Osteoblast (primary cell): ENCODE data around the gene PAQR4. TPM values are rescaled to one million over a fixed set of nuclear protein-coding genes. Genes with fewer than 3 reads are reported as not detected.

Experiments used
- DNase-seq: peaks from one replicate; pipeline ENCODE4 v3.0.0; 2011; ENCODE audit warnings: low spot score, mixed read lengths; ENCODE audit not compliant: insufficient read length; ENCODE audit errors: missing footprints
- H2AFZ ChIP-seq: 2 replicates; pipeline ENCODE4 v1.6.0; 2011; ENCODE audit warnings: mild to moderate bottlenecking, low read length
- H3K27ac ChIP-seq: 2 replicates; pipeline ENCODE4 v1.5.1; 2011; ENCODE audit warnings: mild to moderate bottlenecking, low read depth, low read length, moderate library complexity
- H3K27me3 ChIP-seq: 2 replicates; pipeline ENCODE4 v1.6.0; 2012; ENCODE audit warnings: mild to moderate bottlenecking, control low read depth, inconsistent platforms, low read length, moderate library complexity; ENCODE audit not compliant: insufficient read depth
- H3K36me3 ChIP-seq: 2 replicates; pipeline ENCODE4 v1.5.1; 2011; ENCODE audit warnings: mild to moderate bottlenecking, low read length, control low read depth, moderate library complexity; ENCODE audit not compliant: insufficient read depth
- H3K4me1 ChIP-seq: 2 replicates; pipeline ENCODE4 v1.5.1; 2011; ENCODE audit warnings: mild to moderate bottlenecking, low read length, control low read depth, moderate library complexity; ENCODE audit not compliant: insufficient read depth
- H3K4me2 ChIP-seq: 2 replicates; pipeline ENCODE4 v1.6.0; 2011; ENCODE audit warnings: mild to moderate bottlenecking, low read length; ENCODE audit not compliant: insufficient read depth
- H3K4me3 ChIP-seq: fragments of 200-600 bp; sonication (generic); 3 replicates; pipeline ENCODE4 v1.5.1; 2012; ENCODE audit warnings: mild to moderate bottlenecking, low read length, inconsistent platforms; ENCODE audit not compliant: insufficient read depth
- H3K79me2 ChIP-seq: 2 replicates; pipeline ENCODE4 v1.6.0; 2012; ENCODE audit warnings: mild to moderate bottlenecking, low read length, control low read depth, inconsistent platforms; ENCODE audit not compliant: insufficient read depth
- H3K9me3 ChIP-seq: 2 replicates; pipeline ENCODE4 v1.5.1; 2011; ENCODE audit warnings: low read depth, low read length, control low read depth
- H4K20me1 ChIP-seq: 2 replicates; pipeline ENCODE4 v1.6.0; 2012; ENCODE audit warnings: mild to moderate bottlenecking, low read length, control low read depth; ENCODE audit not compliant: insufficient read depth
- CTCF ChIP-seq: IDR thresholded peaks from 2 replicates; pipeline ENCODE4 v1.5.1; 2011; ENCODE audit warnings: mild to moderate bottlenecking, low read depth, low read length, moderate library complexity; ENCODE audit errors: extremely low read depth
- total RNA-seq: library from RNA; depleted of rRNA; stranded (reverse); fragments of >200 nt; gene quantifications from 2 replicates; pipeline ENCODE4 v1.2.3, GENCODE V29; 2012

Gene PAQR4
- total RNA-seq, 1 donor, result 1.8 TPM

GRCh38 chr16:2992383-2993081, 23.4 kb downstream of the PAQR4 start:
- Histone ChIP-seq H3K79me2 (no peaks in the 10 kb centered on the region), H2AFZ (no peak overlapping the region), H3K27me3 (peaks cover 18% of the 10 kb centered on the region), H3K9me3 (no peaks in the 10 kb centered on the region), H3K4me3 (no peak overlapping the region), H3K36me3 (no peaks in the 10 kb centered on the region), H3K27ac (no peak overlapping the region), H4K20me1 (no peaks in the 10 kb centered on the region), H3K4me1 (no peaks in the 10 kb centered on the region), H3K4me2 (no peak overlapping the region)
- DNase-seq, result no peak
- TF ChIP-seq CTCF, result no peak

- Histone ChIP-seq H4K20me1 (no peaks in the 10 kb centered on the region), H3K27me3 (peaks cover 27% of the 10 kb centered on the region), H3K79me2 (no peaks in the 10 kb centered on the region), H3K9me3 (no peaks in the 10 kb centered on the region), H3K4me2 (no peak overlapping the region), H3K27ac (no peak overlapping the region), H3K4me3 (no peak overlapping the region), H2AFZ (no peak overlapping the region), H3K36me3 (no peaks in the 10 kb centered on the region), H3K4me1 (no peaks in the 10 kb centered on the region)
- no peak for TF ChIP-seq CTCF
- no peak for DNase-seq
Observed at GRCh38 chr16:2996298-2996697, 27.1 kb downstream of the PAQR4 start.

GRCh38 chr16:2999929-3000328, 30.8 kb downstream of the PAQR4 start:
- Histone ChIP-seq H3K27ac (no peak overlapping the region), H3K27me3 (peaks cover 30% of the 10 kb centered on the region), H3K36me3 (no peaks in the 10 kb centered on the region), H3K4me3 (no peak overlapping the region), H3K79me2 (no peaks in the 10 kb centered on the region), H2AFZ (no peak overlapping the region), H3K4me2 (no peak overlapping the region), H4K20me1 (no peaks in the 10 kb centered on the region), H3K4me1 (no peaks in the 10 kb centered on the region), H3K9me3 (no peaks in the 10 kb centered on the region)
- DNase-seq, result peak; percentile 86
- TF ChIP-seq CTCF, result no peak

- H3K27me3 ChIP-seq, result peaks cover 33% of the 10 kb centered on the region
- no peak for DNase-seq
- H3K9me3 ChIP-seq, result no peaks in the 10 kb centered on the region
- H4K20me1 ChIP-seq, result no peaks in the 10 kb centered on the region
- no peaks in the 10 kb centered on the region for H3K36me3 ChIP-seq
- H3K79me2 ChIP-seq, result no peaks in the 10 kb centered on the region
- H2AFZ ChIP-seq, result no peak overlapping the region
- no peak overlapping the region for H3K4me3 ChIP-seq
- H3K27ac ChIP-seq, result no peak overlapping the region
- H3K4me2 ChIP-seq, result no peak overlapping the region
- H3K4me1 ChIP-seq, result no peaks in the 10 kb centered on the region
- no peak for TF ChIP-seq CTCF
Observed at GRCh38 chr16:3000540-3000939, 31.4 kb downstream of the PAQR4 start.
